ENCODE measurements around the gene CDK11B.
"Not testable (repeated sequence)": the region's sequence is repeated elsewhere in the genome, so short reads cannot be mapped to it uniquely, and the experiment has no call there.

DNA sequence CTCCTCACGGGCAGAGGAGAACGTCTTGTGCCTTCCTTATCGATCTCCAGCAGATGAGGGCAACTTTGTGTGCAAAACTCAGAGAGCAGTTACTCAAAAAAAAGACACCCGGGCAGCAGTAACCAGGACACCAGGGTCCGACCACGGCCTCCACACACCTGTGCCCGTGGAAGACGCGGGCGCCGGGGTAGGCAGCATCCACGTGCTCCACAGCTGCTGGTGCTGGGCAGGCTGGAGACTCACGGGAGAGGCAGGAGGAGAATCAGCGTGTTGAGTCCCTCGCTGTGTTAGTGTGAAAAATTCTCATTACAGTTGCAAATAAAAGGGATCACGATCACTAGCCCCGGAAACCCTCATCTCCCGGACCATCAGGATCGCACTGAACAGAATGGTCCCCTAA, 40.3 kb upstream of the CDK11B start:
- not testable (repeated sequence) for TF ChIP-seq POLR2A (IDR thresholded peaks at IDR 0.05; ENCODE audit: low read depth); POLR2AphosphoS5 (IDR thresholded peaks at IDR 0.05)
- TF ChIP-seq, protein P1, sequence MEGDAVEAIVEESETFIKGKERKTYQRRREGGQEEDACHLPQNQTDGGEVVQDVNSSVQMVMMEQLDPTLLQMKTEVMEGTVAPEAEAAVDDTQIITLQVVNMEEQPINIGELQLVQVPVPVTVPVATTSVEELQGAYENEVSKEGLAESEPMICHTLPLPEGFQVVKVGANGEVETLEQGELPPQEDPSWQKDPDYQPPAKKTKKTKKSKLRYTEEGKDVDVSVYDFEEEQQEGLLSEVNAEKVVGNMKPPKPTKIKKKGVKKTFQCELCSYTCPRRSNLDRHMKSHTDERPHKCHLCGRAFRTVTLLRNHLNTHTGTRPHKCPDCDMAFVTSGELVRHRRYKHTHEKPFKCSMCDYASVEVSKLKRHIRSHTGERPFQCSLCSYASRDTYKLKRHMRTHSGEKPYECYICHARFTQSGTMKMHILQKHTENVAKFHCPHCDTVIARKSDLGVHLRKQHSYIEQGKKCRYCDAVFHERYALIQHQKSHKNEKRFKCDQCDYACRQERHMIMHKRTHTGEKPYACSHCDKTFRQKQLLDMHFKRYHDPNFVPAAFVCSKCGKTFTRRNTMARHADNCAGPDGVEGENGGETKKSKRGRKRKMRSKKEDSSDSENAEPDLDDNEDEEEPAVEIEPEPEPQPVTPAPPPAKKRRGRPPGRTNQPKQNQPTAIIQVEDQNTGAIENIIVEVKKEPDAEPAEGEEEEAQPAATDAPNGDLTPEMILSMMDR (IDR thresholded peaks at IDR 0.05) = not testable (repeated sequence)

All from esophagus muscularis mucosa (tissue), 3 donors.